ENCODE measurements around the gene ZNF445.

DNA sequence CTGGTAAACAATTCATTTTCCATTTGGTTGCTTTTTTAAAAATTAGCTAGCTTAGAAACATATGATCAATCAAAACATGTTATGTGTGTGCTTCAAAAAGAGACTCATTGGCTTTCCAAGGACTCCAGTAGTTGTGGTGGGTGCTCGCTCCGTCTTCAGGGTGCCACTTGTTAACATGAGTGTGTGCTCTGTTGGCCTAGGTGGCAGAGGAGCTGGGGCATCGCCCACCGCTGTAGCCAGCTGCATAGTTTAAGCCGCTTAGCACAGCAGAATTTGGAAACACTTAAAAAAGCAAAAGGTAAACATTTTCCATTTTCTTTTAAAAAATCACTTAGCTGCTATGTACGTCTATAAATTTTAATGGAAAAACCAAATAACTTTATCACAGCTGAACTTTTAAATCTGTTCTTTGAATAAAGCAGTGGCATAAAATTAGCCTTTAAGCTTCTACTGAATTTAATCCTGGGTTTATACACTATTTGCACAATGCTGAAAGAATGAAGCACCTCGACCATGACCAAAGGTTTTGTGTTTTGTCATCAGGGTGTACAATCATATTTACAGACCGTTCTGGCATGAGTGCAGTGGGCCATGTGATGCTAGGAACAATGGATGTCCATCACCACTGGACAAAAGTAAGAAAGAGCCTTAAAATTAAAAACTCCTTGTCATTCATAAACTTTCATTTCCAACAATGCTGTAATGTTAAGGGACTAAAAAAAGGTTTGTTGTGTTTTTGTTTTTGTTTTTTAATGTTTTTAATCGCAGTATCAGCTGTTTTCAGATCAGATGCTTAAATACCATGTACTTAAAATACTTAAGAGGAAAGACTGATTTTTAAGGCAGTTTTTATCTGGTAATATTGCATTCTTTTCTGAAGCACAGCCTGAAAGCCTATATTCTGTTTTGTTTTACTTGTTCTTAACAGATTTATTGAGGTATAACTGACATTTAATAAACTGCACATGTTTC is 81.0 kb downstream of the ZNF445 start:
- TF ChIP-seq CTCF (IDR thresholded peaks at IDR 0.05): no peak
- TF ChIP-seq TCF7L2 (IDR thresholded peaks at IDR 0.05; ENCODE audit: low read depth, low read length): no peak
- no peak for TF ChIP-seq POLR2AphosphoS5 (IDR thresholded peaks at IDR 0.05; ENCODE audit: low read depth, low read length)

Data from Panc1 (cell line).